NCI-H1105 treated with DMSO at 0.1 percent for 48 hours (cell line): ENCODE measurements around the gene TMEM236.
"Not testable (repeated sequence)": the region's sequence is repeated elsewhere in the genome, so short reads cannot be mapped to it uniquely, and the experiment has no call there.

Source experiments
- DNase-seq: peaks from one replicate; lab custom pipeline; 2025; lab: John Stamatoyannopoulos, UW

TMEM236 gene

GRCh38 chr10:17751781-17752445, at the start of gene TMEM236:
Gene TMEM236 (plus strand): TSS chr10:17752201. CDS start chr10:17752296, 95 bp downstream.
- DNase-seq, result no peak

- no peak for DNase-seq
Observed at GRCh38 chr10:17703706-17704105, 48.3 kb upstream of the TMEM236 start.

GRCh38 chr10:17708821-17709220, 43.2 kb upstream of the TMEM236 start:
- no peak for DNase-seq

- DNase-seq, result no peak
Observed at GRCh38 chr10:17709492-17709891, 42.5 kb upstream of the TMEM236 start.

- DNase-seq, result no peak
Observed at GRCh38 chr10:17710181-17710580, 41.8 kb upstream of the TMEM236 start.

- no peak for DNase-seq
Observed at GRCh38 chr10:17712053-17712452, 39.9 kb upstream of the TMEM236 start.

GRCh38 chr10:17712717-17713471, 39.1 kb upstream of the TMEM236 start:
- no peak for DNase-seq

GRCh38 chr10:17713758-17714157, 38.2 kb upstream of the TMEM236 start:
- DNase-seq, result no peak

- DNase-seq, result no peak
Observed at GRCh38 chr10:17716161-17716560, 35.8 kb upstream of the TMEM236 start.

- DNase-seq, result not testable (repeated sequence)
Observed at GRCh38 chr10:17722317-17723014, 29.5 kb upstream of the TMEM236 start.

- DNase-seq, result no peak
Observed at GRCh38 chr10:17725703-17726102, 26.3 kb upstream of the TMEM236 start.

GRCh38 chr10:17729630-17730029, 22.4 kb upstream of the TMEM236 start:
- no peak for DNase-seq

GRCh38 chr10:17730667-17731066, 21.3 kb upstream of the TMEM236 start:
- no peak for DNase-seq

GRCh38 chr10:17731331-17732020, 20.5 kb upstream of the TMEM236 start:
- DNase-seq, result no peak

GRCh38 chr10:17733620-17734019, 18.4 kb upstream of the TMEM236 start:
- no peak for DNase-seq

GRCh38 chr10:17734432-17735080, 17.4 kb upstream of the TMEM236 start:
- DNase-seq, result no peak

- no peak for DNase-seq
Observed at GRCh38 chr10:17735166-17735941, 16.6 kb upstream of the TMEM236 start.

- DNase-seq, result no peak
Observed at GRCh38 chr10:17736223-17736622, 15.8 kb upstream of the TMEM236 start.

- peak; percentile 26 for DNase-seq
Observed at GRCh38 chr10:17737027-17737965, 14.7 kb upstream of the TMEM236 start.

- no peak for DNase-seq
Observed at GRCh38 chr10:17740668-17741067, 11.3 kb upstream of the TMEM236 start.
